Stimulated activated CD4-positive, alpha-beta T cell treated with anti-CD3 and anti-CD28 coated beads, Interleukin-12 subunit alpha, Interleukin-12 subunit beta, amount 100 ng/mL, for 4 hours (primary cell): ENCODE results near the gene INPP5D.
"Not testable (repeated sequence)": the region's sequence is repeated elsewhere in the genome, so short reads cannot be mapped to it uniquely, and the experiment has no call there.

Source experiments
- DNase-seq: peaks from one replicate; pipeline ENCODE4 v3.0.0-alpha.2; 2020

The INPP5D gene

DNA sequence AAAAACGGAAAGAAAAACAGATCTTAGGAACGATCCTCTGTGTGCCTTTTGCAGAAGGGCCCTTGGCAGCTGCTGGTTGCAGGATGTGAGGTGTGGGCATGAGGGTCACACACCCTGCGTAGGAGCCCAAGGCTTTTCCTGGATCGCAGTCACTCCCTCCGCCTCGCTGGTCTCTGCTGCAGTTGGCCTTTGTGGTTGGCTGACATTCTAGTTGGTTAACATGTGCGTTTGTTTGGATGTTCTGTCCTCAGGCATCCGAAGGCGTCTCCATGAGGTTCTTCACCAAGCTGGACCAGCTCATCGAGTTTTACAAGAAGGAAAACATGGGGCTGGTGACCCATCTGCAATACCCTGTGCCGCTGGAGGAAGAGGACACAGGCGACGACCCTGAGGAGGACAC lies 61.7 kb downstream of the INPP5D start:
- DNase-seq, result no peak

DNA sequence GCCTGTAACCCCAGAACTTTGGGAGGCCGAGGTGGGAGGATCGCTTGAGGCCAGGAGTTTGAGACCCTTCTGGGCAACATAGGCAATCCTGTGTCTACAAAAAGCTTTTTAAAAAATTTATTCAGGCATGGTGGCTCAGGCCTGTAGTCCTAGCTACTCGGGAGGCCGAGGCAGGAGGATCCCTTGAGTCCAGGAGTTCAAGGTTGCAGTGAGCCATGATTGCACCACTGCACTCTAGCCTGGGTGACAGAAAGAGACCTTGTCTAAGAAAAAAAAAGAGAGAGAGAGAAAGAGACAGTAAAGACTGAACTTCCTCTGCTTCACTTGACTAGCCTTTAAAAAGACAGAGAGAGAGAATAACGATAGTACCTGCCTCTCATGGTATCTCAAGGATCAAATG lies 62.4 kb downstream of the INPP5D start:
- DNase-seq, result no peak

DNA sequence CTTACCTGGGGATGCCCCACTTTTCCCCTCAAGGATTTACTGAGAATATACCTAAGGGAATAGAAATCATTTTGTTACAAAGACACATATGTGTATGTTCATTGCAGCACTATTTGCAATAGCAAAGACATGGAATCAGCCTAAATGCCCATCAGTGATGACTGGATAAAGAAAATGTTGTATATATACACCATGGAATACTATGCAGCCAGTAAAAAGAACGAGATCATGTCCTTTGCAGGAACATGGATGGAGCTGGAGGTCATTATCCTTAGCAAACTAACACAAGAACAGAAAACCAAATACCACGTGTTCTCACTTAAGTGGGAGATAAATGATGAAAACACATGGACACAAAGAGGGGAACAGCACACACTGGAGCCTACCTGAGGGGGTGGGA lies 63.4 kb downstream of the INPP5D start:
- not testable (repeated sequence) for DNase-seq

DNA sequence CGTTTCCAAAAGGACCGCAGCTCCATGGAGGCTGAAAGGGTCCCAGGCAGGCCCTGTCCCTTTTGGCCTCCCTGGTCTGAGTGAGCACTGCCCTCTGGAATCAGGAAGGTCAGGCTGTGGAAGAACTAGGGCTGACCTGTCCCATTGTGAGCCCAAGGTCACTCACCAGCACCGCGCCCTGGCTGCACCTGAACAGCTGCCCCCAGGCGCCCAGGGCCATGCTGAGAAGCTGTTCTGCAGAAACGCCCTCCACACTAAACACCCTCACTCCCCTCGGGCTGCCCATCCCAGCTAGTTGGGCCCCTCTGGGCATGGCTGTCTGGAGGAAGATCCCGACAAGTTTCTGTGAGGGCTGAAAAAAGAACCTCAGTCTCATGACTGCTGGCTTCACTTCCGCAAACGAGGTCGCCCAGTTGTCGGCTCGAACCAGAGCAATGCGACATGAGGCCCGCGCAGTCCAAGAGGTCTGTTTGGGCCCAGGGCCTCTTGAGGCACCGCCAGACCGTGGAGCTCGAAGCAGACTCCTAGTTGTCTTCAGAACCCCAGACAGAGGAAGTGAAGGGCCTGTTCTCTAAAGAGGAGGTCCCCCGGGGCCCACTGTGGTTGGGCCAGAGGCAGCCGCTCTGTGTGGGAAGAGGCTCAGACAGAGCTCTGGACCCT lies 64.4 kb downstream of the INPP5D start:
- no peak for DNase-seq

DNA sequence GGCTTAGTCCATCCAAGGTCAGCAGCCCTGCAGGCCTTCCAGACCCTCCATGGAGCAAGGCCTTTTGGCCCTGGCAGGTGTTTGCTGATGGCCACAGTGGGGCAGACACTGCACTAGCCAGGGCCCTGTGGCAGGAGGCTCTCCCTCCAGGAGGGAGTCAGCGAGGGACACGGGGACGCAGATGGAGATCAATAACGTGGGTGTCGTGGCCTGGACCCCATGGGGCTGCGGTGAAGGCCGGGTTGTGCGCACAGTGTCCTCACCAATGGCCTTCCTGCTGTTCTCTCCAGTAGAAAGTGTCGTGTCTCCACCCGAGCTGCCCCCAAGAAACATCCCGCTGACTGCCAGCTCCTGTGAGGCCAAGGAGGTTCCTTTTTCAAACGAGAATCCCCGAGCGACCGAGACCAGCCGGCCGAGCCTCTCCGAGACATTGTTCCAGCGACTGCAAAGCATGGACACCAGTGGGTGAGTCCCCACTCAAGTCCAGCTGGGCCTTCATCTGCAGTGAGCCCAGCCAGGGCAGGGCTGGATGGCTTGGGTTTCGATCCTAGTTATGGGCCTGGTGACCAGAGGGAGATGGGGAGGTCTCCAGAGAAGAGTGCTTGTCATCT lies 65.4 kb downstream of the INPP5D start:
- DNase-seq, result no peak

DNA sequence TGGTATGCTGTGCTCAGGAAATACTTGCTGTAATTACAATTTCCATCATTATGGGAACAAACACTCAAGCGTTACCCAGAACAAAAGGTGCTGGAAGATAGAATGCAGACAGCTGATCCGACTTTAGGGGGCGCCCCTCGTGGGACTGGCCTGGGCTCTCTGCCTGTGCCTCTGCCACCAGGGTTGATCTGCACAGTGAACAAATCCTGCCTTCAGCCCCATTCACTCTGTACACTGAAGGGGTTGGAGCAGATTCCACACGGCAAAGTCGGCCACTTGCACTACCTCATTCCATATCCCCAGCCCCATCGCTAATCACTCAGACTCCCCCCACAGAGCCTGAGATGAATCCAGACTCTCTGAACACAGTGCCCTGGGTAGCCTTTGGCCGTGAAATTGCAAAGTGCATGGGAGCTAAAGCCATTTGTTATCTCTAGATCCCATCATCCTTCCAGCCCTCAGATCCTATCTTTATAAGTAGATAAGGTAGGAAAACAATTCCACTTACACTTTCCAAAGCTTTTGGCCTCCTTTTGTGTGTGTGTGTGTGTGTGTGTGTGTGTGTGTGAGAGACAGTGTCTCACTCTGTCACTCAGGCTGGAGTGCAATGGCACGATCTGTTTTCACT lies 69.3 kb downstream of the INPP5D start:
- DNase-seq, result no peak

DNA sequence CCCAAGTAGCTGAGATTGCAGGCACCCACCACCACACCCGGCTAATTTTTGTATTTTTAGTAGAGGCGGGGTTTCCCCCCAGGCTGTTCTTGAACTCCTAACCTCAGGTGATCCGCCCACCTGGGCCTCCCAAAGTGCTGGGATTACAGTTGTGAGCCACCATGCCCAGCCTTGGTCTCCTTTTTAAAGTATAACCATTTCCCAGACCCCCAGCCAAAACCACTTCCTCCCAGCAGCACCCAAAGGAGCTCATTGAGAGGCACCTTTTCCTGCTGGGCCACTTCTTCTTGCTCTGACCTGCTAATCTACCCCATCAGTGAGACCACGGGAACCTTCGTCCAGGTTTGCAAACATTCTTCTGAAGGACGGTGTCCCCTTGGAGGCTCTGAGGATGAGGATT lies 69.9 kb downstream of the INPP5D start:
- no peak for DNase-seq

DNA sequence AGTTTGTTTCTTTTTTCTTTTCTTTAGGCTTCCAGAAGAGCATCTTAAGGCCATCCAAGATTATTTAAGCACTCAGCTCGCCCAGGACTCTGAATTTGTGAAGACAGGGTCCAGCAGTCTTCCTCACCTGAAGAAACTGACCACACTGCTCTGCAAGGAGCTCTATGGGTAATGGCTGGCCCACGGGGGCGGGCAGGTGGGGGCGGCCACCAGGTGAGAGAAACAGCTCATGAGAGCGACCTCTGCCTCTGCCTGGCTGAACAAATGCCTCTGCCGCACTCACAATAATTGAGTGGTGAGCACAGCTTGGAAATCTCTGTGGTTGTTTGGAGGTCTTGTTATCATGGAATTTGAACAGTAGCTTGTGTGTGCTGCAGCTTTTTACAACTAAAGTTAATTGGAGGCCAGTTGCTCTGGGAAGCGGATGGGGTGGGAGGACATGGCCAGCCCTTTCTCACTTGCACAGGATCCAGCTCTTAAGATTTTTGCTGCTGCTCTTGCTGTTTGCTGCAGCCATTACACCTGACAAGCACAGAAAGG lies 70.4 kb downstream of the INPP5D start:
- DNase-seq, result no peak

DNA sequence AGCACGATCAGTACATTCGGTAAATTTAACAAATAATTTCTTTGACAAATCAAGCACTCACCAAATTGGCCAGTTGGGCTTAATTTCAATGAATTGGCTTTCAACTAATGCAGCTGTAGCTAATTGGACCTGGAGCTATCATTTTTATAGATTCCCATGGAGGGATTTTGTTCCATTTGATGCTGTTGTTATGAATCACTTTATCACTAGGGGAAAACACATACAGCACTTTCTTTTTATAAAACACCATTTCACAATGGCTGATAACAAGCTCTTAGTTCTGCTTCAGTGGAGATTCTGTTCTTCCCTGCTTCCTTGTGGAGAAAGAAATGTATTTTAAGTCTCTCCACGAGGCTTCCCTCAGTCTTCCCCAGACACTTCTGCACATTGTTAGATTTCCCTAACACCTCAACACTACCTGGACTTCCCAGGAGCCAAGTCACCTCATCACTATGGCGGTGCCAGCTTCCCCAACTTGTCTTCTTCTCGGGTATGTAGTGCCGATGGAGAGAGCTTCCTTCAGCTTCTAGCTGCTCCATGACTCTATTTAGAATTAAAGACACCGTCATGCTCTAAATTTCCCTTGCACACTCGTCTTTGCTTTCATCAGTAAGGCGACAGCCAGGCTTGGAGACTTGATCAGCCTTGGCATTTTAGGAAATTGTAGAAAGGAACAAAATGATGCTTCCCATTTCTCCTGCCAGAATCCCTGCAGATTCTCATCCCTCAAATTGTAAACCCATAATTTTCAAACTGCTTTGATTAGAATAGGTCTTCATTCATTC lies 72.0 kb downstream of the INPP5D start:
- no peak for DNase-seq

DNA sequence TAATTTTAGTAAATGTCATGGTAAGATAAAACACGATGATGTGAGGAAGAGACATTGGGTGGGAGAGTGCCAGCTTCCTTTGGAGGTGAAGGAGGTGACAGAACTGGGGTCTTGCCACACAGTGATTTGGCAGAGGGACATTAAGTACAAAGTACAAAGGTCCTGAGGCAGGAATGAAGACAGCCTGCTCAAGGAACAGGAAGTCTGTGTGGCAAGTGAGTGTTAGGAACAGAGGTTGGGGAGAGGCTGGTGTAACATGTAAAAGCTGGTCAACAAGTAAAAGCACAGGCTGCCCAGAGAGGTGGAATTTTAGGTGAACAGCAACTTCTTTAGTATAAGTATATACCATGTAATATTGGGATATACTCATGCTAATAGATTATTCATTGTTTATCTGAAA lies 73.1 kb downstream of the INPP5D start:
- no peak for DNase-seq

DNA sequence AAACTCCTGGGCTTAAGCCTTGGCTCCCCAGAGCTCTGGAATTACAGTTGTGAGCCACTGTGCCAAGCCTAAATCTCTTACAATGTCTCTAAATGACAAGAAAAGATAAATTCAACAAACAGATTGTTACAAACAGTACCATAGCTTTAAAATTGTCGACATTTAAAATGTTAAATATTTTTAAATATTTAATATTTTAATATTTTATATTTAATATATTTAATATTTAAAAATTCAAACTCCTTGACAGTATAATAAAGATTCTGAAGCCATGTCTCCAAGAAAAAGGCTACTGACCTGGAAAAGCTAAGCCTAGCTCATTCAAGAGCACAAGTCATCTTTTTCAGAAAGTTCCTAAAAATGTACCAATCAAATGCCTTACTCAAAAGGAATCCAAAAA lies 75.3 kb downstream of the INPP5D start:
- no peak for DNase-seq

DNA sequence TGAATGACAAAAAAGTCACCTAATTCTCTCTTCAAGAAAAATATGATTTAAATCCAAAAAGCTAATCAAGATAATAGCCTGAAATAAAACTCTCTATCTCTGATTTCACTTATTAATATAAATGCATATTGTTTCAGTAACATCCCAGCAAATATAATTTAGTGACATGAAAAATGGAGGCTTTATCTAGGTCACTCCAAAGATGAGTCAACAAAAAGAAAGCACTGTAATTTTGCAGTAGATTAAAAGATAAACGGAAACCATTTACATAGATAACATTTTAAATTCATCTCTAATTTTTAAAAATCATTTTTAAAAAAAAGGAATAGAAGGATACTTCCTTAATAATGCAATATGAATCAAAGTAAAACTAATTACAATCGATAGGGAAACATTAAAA lies 76.9 kb downstream of the INPP5D start:
- no peak for DNase-seq

DNA sequence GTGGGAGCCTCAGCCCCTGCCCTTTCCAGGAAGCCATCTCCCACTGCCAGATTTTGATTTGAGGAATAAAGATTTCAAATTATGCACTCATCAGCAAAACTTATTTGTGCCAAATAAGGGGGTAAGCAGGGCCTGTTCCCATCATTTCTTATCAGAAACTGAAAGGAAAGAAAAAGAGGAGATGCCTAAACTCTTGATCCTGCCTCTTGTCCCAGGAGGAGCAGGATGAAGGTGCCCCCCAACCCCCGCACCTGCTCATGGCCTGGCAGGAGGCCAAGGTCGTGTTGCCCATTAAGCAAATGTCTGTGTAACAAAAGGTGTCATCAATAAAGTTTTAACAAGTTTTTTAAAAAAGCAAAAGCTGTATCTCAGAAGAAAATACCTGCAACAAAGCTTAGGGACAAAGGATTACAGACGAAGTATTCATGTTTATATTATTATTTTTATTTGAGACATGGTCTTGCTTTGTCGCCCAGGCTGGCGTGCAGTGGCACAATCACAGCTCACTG lies 80.0 kb downstream of the INPP5D start:
- DNase-seq, result no peak

DNA sequence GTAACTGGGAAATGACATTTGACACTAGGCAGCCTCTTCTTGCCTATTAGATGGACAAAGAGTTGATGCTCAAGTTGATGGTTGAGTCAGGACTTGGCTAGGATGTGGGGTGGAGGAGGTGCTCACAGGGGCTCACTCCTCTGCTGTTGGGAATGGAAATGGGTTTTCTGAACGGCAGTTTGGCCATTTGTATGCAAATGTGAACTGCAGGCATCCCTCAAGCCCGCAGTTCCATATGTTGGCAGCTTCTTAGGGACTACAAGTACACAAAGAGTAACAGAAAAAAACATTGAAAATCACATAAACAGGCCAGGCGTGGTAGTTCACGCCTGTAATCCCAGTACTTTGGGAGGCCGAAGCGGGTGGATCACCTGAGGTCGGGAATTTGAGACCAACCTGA lies 80.8 kb downstream of the INPP5D start:
- DNase-seq, result no peak

DNA sequence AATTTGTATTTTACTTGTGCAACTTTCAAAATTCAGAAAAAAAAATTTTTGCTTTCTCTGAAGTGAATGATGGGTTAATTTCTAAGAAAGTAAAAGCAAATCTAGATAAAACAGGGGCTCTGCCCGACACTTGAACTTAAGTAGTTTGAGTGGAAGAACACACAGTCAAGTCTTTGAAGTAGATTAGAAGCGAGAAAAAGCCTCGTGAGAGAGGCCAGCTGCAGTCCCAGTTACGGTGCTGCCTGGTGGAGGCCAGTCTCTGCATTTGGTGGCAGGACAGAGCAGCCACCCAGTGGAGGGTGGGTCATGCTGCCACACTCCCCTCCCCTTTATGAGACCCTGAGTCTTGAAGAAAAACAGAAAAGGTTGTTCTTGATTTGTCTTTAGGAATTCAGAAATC lies 81.8 kb downstream of the INPP5D start:
- no peak for DNase-seq

DNA sequence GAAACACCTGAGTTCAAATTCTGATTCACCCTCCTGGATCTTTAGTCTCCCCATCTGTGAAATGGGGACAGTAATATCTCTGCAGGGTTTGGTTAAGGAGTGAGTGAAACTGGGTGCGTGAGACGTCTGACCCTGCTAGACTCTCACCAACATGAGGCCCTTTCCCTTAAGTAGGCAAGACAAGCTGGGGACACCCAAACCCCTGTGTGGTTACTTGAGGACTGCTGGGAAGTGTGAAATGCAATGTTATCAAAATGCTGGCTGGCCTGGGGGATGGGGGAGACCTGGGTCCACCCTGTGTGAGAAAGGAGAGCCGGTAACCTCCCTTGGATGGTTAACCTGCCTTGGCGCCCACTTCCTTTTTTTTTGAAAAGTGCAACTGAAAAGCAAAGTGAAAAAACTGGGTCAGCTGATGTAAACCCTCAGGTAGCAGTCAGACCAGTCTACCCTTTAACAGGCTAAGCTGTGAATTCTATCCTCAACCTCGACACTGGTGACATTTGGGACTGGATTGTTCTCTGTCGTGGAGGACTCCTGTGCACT lies 82.3 kb downstream of the INPP5D start:
- no peak for DNase-seq

DNA sequence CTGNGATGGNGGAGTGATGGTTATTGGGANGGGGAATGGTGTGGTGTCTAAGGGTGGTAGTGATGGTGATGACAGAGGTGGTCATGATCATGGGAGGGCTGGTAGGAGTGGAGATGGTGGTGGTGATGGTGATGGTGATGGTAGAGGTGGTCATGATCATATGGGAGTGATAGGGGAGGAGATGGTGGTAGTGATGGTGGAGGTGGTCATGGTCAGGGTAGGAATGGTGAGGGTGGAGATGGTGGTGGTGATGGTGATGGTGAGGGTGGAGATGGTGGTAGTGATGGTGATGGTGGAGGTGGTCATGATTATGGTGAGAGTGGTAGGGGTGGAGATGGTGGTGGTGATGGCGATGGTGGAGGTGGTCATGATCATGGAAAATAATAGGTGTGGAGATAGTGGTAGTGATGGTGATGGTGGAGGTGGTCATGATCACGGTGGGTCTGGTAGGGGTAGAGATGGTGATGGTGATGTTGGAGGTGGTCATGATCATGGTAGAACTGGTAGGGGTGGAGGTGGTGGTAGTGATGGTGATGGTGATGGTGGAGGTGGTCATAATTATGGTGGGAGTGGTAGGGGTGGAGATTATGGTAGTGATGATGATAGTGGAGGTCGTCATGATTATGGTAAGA lies 83.7 kb downstream of the INPP5D start:
- no peak for DNase-seq

DNA sequence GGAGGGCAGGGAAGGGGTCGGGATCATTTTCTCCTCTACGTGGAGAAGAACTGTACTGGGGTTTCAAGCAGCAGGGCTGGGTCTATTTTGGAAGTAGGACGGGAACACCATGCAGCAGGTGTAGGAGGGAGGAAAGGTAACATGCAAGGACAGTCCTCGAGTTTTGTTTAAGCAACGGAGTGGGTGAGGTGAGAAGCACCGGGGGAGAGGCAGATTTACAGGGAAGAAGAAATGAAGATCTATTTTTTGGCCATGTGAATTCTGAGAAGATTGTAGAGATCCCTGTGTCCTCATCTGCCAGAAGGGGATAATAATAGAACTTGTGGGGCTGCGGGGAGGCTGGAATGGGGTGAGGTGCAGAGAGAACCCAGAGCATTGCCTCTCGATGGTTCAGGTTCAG lies 85.6 kb downstream of the INPP5D start:
- DNase-seq, result no peak

DNA sequence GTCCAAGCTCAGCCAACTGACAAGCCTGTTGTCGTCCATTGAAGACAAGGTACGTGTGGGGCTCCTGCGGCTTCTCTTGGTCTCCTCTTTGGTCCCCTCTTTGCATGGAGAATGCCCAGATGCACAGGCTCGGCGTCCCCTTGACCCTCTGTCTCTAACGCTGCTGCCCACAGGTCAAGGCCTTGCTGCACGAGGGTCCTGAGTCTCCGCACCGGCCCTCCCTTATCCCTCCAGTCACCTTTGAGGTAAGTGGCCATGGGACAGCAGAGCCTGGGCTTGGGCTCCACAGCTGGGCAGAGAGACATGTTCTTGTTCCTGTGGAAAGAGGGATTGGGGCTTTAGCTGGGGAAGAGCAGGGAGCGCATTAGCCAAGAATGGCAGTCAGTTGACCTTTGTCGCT lies 86.1 kb downstream of the INPP5D start:
- no peak for DNase-seq

DNA sequence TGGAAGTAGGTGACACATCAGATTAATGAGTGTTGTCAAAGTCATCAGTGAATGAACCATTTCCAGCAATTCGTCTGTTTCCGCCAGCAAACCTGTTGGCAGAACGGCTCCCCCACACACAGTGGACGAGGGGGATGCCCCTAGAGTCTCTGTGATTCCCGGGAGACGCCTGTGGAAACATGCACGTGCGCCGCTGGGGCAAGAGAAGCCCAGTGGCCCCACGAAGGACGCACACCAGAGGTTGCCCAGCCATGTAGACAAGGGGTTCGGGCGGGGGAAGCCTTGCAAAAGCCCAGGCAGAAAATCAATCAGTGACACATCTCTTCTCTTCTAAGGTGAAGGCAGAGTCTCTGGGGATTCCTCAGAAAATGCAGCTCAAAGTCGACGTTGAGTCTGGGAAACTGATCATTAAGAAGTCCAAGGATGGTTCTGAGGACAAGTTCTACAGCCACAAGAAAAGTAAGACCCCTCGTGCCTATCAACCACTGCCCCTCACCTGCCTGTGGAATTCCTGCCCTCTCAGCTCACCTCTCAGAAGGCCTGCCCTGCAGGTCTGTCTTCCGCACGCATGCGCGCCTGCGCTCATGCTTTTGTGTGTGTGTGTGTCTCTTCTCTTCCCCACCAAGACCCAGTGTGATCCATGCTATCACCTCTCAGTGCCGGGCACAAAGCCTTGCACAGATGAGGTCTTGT lies 87.1 kb downstream of the INPP5D start:
- no peak for DNase-seq

DNA sequence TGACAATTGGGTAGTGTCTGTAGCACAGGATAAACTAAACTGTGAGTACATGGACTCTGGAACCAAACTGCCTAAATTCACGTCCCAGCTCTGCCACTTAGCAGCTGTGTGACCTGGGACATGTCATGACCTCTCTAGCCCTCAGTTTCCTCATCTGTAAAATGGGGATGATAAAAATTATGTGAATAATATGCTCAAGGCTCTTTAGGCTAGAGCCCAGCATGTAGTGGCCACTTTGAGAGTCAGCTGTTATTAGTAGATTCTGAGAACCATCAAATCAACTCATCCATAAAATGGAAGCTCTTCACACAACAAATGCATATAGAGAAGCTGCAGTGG lies 87.7 kb downstream of the INPP5D start:
- DNase-seq, result no peak

DNA sequence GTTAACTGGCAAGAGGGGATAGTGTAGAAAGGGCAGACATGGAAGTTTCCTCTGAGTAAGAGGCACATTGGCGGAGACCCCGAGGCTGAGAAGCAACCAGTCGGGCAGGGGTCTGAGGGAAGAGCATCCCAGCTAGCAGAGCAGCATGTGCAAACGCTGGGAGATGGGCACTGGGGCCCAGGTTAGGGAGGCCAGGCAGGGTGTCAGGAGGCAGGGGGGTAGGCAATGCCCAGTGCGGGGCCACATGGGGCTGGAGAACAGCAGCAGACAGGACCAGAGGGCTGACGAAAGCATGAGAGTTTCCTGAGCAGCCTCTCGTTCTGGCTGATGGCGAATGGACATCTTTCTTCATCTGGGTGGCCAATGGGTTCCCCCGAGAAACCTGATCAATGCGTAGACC lies 88.2 kb downstream of the INPP5D start:
- no peak for DNase-seq
